HFFc6 (cell line): ENCODE results near the gene ZNF224. TPM values are rescaled to one million over a fixed set of nuclear protein-coding genes. Genes with fewer than 3 reads are reported as not detected.
"Not testable (repeated sequence)": the region's sequence is repeated elsewhere in the genome, so short reads cannot be mapped to it uniquely, and the experiment has no call there.

ENCODE experiments used
- DNase-seq: peaks from one replicate; pipeline ENCODE4 v3.0.0-alpha.2; 2018
- H3K27ac Mint-ChIP-seq: 2 replicates; pipeline ENCODE4 v1.8.0; 2020; ENCODE audit warnings: mild to moderate bottlenecking, mixed read lengths
- H3K27me3 Mint-ChIP-seq: 2 replicates; pipeline ENCODE4 v1.8.0; 2021; ENCODE audit warnings: mild to moderate bottlenecking, moderate library complexity, mixed read lengths; ENCODE audit not compliant: insufficient read depth
- H3K36me3 Mint-ChIP-seq: 2 replicates; pipeline ENCODE4 v1.8.0; 2021; ENCODE audit warnings: low read depth, mixed read lengths
- H3K4me1 Mint-ChIP-seq: 2 replicates; pipeline ENCODE4 v1.8.0; 2020; ENCODE audit warnings: low read depth, mixed read lengths
- H3K4me3 Mint-ChIP-seq: 2 replicates; pipeline ENCODE4 v1.8.0; 2020; ENCODE audit warnings: mild to moderate bottlenecking, moderate library complexity, mixed read lengths
- H3K9me3 Mint-ChIP-seq: 2 replicates; pipeline ENCODE4 v1.8.0; 2020; ENCODE audit warnings: mild to moderate bottlenecking, mixed read lengths
- total RNA-seq, 6 experiments: library from RNA; stranded (reverse); fragmentation: NEBNext Ultra II Directional; extraction: Animal tissue kit (Norgen Biotek cat#: 25700); gene quantifications; 2 replicates in 1 of 6; 3 replicates in 5 of 6; pipeline ENCODE4 v1.2.3, GENCODE V29; 2021
- TF ChIP-seq, protein P1 (sequence below): fragments of 200-600 bp; sonication (generic); IDR thresholded peaks from 2 replicates; pipeline ENCODE4 v1.5.0; 2021; ENCODE audit warnings: antibody characterized with exemption, mild to moderate bottlenecking

ZNF224 gene
- total RNA-seq, 6 experiments from 2014 or later, result 8.5 to 11.8 (median 10.8) TPM

DNA sequence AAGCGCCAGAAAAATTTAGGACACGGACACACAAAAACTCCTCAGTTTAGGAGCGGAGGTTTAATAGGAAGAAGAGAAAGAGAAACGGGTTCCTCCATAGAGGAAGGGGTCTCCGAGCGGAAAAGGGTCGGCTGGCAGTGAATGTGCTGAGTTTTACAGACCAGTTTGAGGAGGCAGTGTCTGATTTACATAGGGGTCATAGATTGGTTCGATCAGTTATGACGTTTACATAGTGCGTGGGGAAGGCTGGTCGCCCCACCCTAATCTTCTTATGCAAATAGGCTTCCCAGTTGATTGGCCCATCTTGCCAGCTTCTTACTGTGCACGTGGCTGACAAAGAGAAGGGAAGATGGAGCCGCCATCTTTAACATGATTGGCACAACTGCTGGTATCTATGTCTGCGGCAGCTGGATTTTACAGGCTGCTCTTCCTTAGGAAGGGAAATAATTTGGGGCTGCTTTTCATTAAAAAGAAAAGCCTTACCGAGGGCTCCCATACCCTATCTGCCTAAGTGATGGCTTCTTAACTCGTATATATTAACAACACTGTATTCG, 17.8 kb downstream of the ZNF224 start:
- Mint-ChIP-seq H3K36me3 (peaks cover 46% of the 10 kb centered on the region), H3K4me3 (peak overlapping the region; percentile 98), H3K27me3 (no peaks in the 10 kb centered on the region), H3K4me1 (peaks cover 26% of the 10 kb centered on the region), H3K27ac (peak overlapping the region; percentile 96; the same call in 1 of the 2 replicates), H3K9me3 (peaks cover 41% of the 10 kb centered on the region)
- DNase-seq, result peak; percentile 73
- TF ChIP-seq, protein P1, sequence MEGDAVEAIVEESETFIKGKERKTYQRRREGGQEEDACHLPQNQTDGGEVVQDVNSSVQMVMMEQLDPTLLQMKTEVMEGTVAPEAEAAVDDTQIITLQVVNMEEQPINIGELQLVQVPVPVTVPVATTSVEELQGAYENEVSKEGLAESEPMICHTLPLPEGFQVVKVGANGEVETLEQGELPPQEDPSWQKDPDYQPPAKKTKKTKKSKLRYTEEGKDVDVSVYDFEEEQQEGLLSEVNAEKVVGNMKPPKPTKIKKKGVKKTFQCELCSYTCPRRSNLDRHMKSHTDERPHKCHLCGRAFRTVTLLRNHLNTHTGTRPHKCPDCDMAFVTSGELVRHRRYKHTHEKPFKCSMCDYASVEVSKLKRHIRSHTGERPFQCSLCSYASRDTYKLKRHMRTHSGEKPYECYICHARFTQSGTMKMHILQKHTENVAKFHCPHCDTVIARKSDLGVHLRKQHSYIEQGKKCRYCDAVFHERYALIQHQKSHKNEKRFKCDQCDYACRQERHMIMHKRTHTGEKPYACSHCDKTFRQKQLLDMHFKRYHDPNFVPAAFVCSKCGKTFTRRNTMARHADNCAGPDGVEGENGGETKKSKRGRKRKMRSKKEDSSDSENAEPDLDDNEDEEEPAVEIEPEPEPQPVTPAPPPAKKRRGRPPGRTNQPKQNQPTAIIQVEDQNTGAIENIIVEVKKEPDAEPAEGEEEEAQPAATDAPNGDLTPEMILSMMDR, result no peak

GRCh38 chr19:44112802-44113137, 18.6 kb downstream of the ZNF224 start:
- H3K4me3 Mint-ChIP-seq, result peak overlapping the region; percentile 98
- H3K27me3 Mint-ChIP-seq, result no peaks in the 10 kb centered on the region
- H3K36me3 Mint-ChIP-seq, result peaks cover 39% of the 10 kb centered on the region
- peak overlapping the region; percentile 96 for H3K27ac Mint-ChIP-seq
- DNase-seq, result no peak
- H3K4me1 Mint-ChIP-seq, result peaks cover 26% of the 10 kb centered on the region
- peaks cover 34% of the 10 kb centered on the region for H3K9me3 Mint-ChIP-seq
- TF ChIP-seq, protein P1, result no peak

DNA sequence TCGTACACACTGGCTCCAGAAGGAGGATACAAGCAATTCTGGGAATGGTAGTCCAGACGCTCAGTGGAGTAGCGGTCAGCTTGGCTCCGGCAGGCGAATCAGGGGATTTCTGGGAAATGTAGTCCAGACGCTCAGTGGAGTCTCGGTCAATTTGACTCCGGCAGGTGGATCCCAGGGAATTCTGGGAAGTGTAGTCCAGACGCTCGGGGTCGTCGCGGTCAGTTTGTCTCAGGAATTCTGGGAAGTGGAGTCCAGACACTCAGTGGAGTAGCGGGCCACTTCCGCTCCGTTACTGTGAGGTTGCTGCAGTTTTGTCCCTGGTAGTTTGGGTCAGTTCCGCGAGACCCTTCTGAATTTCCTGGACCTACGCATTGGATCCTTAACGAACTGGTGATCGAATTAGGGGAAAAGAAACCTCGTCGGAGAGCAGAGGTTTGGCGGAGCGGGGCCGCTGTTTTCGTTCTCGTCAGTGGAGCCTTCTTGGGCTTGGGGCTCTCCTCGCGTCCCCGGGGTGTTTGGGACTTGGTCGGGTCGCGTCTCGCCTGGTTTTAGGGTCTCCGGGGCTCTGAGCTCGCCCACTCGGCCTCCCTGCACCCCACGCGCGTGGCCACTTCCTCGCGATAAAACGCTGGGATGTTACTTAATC, 19.1 kb downstream of the ZNF224 start, which contains the start of gene ZNF225:
Gene ZNF225 (plus strand): TSS at position 262 of the 646 bp plus-strand sequence. CDS start 2,429 bp downstream, outside the sequence.
- Mint-ChIP-seq H3K27ac (peak within 1 kb of the TSS; percentile 96), H3K4me3 (peak within 1 kb of the TSS; percentile 98), H3K36me3 (peaks cover 38% of the 10 kb centered on the region), H3K9me3 (peaks cover 29% of the 10 kb centered on the region), H3K4me1 (peaks cover 26% of the 10 kb centered on the region), H3K27me3 (no peaks in the 10 kb centered on the region)
- TF ChIP-seq, protein P1, result no peak
- DNase-seq, result peak; percentile 98

DNA sequence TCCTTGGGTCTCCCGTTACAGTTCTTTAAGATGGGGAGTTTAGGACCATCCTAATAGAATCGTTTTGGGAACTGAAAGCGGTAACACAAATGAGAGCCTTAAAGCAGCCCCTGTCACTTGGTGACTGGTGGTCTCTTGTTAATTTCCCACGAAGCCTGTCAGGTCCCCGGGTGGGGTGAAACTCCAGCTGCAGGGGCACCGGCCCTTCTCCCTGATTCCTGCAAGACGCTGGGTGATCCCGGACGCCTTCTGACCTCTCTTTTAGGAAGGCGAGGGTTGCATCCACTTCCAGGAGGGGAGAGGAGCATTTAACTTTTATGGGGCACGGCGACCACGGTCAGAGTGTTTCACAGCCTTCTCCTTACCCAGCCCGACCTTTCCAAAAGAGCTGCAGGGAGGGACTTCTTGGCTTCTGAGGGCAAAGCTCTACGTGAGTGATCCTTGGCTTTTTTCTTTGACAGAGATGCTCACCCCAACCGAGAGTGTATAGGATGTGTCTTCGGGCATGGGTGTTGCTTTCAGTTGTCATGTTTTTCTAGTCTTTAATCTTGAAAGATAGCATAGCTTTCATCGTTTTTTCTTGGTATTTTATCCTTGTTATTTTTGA, 19.7 kb downstream of the ZNF224 start:
- TF ChIP-seq, protein P1, result no peak
- H3K4me3 Mint-ChIP-seq, result peak overlapping the region; percentile 98
- H3K27ac Mint-ChIP-seq, result peak overlapping the region; percentile 96
- peaks cover 26% of the 10 kb centered on the region for H3K4me1 Mint-ChIP-seq
- H3K27me3 Mint-ChIP-seq, result no peaks in the 10 kb centered on the region
- no peak for DNase-seq
- peaks cover 26% of the 10 kb centered on the region for H3K9me3 Mint-ChIP-seq
- H3K36me3 Mint-ChIP-seq, result peaks cover 38% of the 10 kb centered on the region

GRCh38 chr19:44121162-44121561, 27.0 kb downstream of the ZNF224 start:
- not testable (repeated sequence) for H3K27me3 Mint-ChIP-seq, H3K27ac Mint-ChIP-seq, H3K4me1 Mint-ChIP-seq, H3K4me3 Mint-ChIP-seq, DNase-seq
- peaks cover 81% of the 10 kb centered on the region for H3K36me3 Mint-ChIP-seq
- peaks cover 12% of the 10 kb centered on the region for H3K9me3 Mint-ChIP-seq

DNA sequence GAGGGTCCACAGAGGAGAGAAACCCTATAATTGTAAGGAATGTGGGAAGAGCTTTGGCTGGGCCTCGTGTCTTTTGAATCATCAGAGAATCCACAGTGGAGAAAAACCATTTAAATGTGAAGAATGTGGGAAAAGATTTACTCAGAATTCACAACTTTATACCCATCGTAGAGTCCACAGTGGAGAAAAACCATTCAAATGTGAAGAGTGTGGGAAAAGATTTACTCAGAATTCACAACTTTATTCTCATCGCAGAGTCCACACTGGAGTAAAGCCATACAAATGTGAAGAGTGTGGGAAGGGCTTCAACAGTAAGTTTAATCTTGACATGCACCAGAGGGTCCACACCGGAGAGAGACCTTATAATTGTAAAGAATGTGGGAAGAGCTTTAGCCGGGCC, 37.8 kb downstream of the ZNF224 start:
- H3K9me3 Mint-ChIP-seq, result no peaks in the 10 kb centered on the region
- H3K4me3 Mint-ChIP-seq, result no peak overlapping the region
- DNase-seq, result no peak
- H3K4me1 Mint-ChIP-seq, result no peaks in the 10 kb centered on the region
- H3K27me3 Mint-ChIP-seq, result no peaks in the 10 kb centered on the region
- no peak overlapping the region for H3K27ac Mint-ChIP-seq
- TF ChIP-seq, protein P1, result no peak
- H3K36me3 Mint-ChIP-seq, result peaks cover 31% of the 10 kb centered on the region
